Trophoblast cell (in vitro differentiated cells and primary cell): ENCODE measurements around the gene MYBBP1A.

Source experiments
- DNase-seq, 2 donors: peaks; one replicate each; pipeline ENCODE4 v3.0.0-alpha.2; 2016
- H2AFZ ChIP-seq: 2 replicates; pipeline ENCODE4 v1.6.1; 2013; ENCODE audit warnings: low read length, moderate library complexity, mild to moderate bottlenecking; ENCODE audit not compliant: insufficient read depth, poor library complexity
- H2AK5ac ChIP-seq: 2 replicates; pipeline ENCODE4 v1.6.1; 2013; ENCODE audit warnings: mild to moderate bottlenecking, low read length
- H2BK120ac ChIP-seq: 2 replicates; pipeline ENCODE4 v1.6.1; 2013; ENCODE audit warnings: low read length, mild to moderate bottlenecking, moderate library complexity; ENCODE audit not compliant: insufficient read depth, poor library complexity
- H2BK12ac ChIP-seq: 2 replicates; pipeline ENCODE4 v1.6.1; 2013; ENCODE audit warnings: mild to moderate bottlenecking, low read length, moderate library complexity
- H2BK5ac ChIP-seq: 2 replicates; pipeline ENCODE4 v1.6.1; 2013; ENCODE audit warnings: low read length, low read depth, moderate library complexity, mild to moderate bottlenecking; ENCODE audit not compliant: poor library complexity
- H3K14ac ChIP-seq: 2 replicates; pipeline ENCODE4 v1.6.1; 2013; ENCODE audit warnings: mild to moderate bottlenecking, low read length
- H3K18ac ChIP-seq: 2 replicates; pipeline ENCODE4 v1.6.1; 2013; ENCODE audit warnings: mild to moderate bottlenecking, low read length
- H3K23ac ChIP-seq: 2 replicates; pipeline ENCODE4 v1.6.1; 2013; ENCODE audit warnings: low read length
- H3K27ac ChIP-seq: 2 replicates; pipeline ENCODE4 v1.5.1; 2013; ENCODE audit warnings: low read depth, mild to moderate bottlenecking, inconsistent platforms, low read length, moderate library complexity
- H3K27me3 ChIP-seq: 2 replicates; pipeline ENCODE4 v1.6.1; 2013; ENCODE audit warnings: inconsistent platforms, mild to moderate bottlenecking, low read length, moderate library complexity; ENCODE audit not compliant: insufficient read depth
- H3K36me3 ChIP-seq, 2 experiments: 1 replicate in 1 of 2; 2 replicates in 1 of 2; pipeline ENCODE4 v1.6.1; 2013; ENCODE audit warnings: low read length in 2 of 2, mild to moderate bottlenecking in 2 of 2, moderate library complexity in 1 of 2; ENCODE audit not compliant: insufficient read depth in 2 of 2, control insufficient read depth in 1 of 2
- H3K4ac ChIP-seq: 2 replicates; pipeline ENCODE4 v1.6.1; 2013; ENCODE audit warnings: low read depth, mild to moderate bottlenecking, low read length, moderate library complexity
- H3K4me1 ChIP-seq, 2 experiments: 1 replicate in 1 of 2; 2 replicates in 1 of 2; pipeline ENCODE4 v1.6.1; 2013; ENCODE audit warnings: low read length in 2 of 2, mild to moderate bottlenecking in 2 of 2, moderate library complexity in 1 of 2; ENCODE audit not compliant: insufficient read depth in 2 of 2, control insufficient read depth in 1 of 2
- H3K4me2 ChIP-seq: 2 replicates; pipeline ENCODE4 v1.6.1; 2013; ENCODE audit warnings: inconsistent platforms, mild to moderate bottlenecking, low read length, moderate library complexity
- H3K4me3 ChIP-seq: 2 replicates; pipeline ENCODE4 v1.5.1; 2013; ENCODE audit warnings: mild to moderate bottlenecking, low read depth, low read length, inconsistent platforms
- H3K79me1 ChIP-seq: one replicate; pipeline ENCODE4 v1.6.1; 2013; ENCODE audit warnings: low read length
- H3K79me2 ChIP-seq: 2 replicates; pipeline ENCODE4 v1.6.1; 2013; ENCODE audit warnings: low read length, mild to moderate bottlenecking; ENCODE audit not compliant: control insufficient read depth, insufficient read depth, poor library complexity
- H3K9ac ChIP-seq: 2 replicates; pipeline ENCODE4 v1.6.1; 2013; ENCODE audit warnings: mild to moderate bottlenecking, low read length
- H3K9me3 ChIP-seq: 2 replicates; pipeline ENCODE4 v1.6.1; 2013; ENCODE audit warnings: low read depth, mild to moderate bottlenecking, control low read depth, inconsistent platforms, low read length; ENCODE audit not compliant: insufficient read depth
- H4K12ac ChIP-seq: 2 replicates; pipeline ENCODE4 v1.6.1; 2013; ENCODE audit warnings: low read depth, mild to moderate bottlenecking, low read length, moderate library complexity
- H4K8ac ChIP-seq: 2 replicates; pipeline ENCODE4 v1.6.1; 2013; ENCODE audit warnings: low read depth, mild to moderate bottlenecking, low read length, moderate library complexity
- H4K91ac ChIP-seq: one replicate; pipeline ENCODE4 v1.6.1; 2013; ENCODE audit warnings: low read depth, mild to moderate bottlenecking, low read length, moderate library complexity
- WGBS: extraction: QIAGEN DNeasy Blood & Tissue Kit; methylation state at CpG from one replicate; pipeline ENCODE4 v1.1.7; 2013; ENCODE audit warnings: missing lambda C conversion rate; ENCODE audit not compliant: insufficient read length, insufficient coverage; ENCODE audit errors: extremely low coverage; 5-methylcytosine and 5-hydroxymethylcytosine counted together

The MYBBP1A gene

DNA sequence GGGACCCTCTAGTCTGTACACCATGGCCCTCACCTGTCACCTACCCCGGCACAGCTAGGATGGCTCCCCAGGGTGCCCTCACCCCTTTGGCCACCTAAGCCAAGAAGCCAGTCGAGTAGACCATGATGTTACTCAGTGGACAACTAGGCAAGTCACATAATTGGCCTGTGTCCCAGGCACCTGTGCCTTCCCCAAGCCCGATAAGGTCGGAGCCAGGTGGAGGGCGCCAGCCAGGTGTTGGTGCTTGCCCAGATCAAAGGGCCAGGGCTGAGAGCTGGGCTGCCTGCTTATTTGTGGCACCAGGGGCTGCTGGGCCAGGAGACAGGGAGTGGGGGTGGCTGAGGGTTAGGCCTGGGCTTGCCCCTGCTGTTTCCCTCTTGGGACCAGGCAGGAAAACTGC is 39.7 kb downstream of the MYBBP1A start:
- Histone ChIP-seq H2BK12ac (peak overlapping the region; percentile 20), H3K9ac (no peak overlapping the region), H4K91ac (peak overlapping the region; percentile 99), H3K4me3 (no peak overlapping the region), H3K79me2 (peaks cover 27% of the 10 kb centered on the region), H3K23ac (no peak overlapping the region), H3K27ac (peak overlapping the region; percentile 8), H3K9me3 (no peaks in the 10 kb centered on the region), H3K4me1 (peaks cover 49 to 52% of the 10 kb centered on the region in 2 experiments), H4K8ac (peak overlapping the region; percentile 22), H3K4ac (peak overlapping the region; percentile 3), H2BK120ac (peak overlapping the region; percentile 16), H3K14ac (peak overlapping the region; percentile 16), H2BK5ac (peak overlapping the region; percentile 1), H3K36me3 (peaks cover 36 to 48% of the 10 kb centered on the region in 2 experiments), H3K4me2 (no peak overlapping the region), H3K18ac (peak overlapping the region; percentile 73), H3K27me3 (no peaks in the 10 kb centered on the region), H2AK5ac (peak overlapping the region; percentile 1), H2AFZ (no peak overlapping the region), H4K12ac (no peak overlapping the region), H3K79me1 (peaks cover 34% of the 10 kb centered on the region)
- peak; percentile 69 to 77 for DNase-seq
- WGBS = no CpG with 5 or more reads among the region's 5 CpGs

DNA sequence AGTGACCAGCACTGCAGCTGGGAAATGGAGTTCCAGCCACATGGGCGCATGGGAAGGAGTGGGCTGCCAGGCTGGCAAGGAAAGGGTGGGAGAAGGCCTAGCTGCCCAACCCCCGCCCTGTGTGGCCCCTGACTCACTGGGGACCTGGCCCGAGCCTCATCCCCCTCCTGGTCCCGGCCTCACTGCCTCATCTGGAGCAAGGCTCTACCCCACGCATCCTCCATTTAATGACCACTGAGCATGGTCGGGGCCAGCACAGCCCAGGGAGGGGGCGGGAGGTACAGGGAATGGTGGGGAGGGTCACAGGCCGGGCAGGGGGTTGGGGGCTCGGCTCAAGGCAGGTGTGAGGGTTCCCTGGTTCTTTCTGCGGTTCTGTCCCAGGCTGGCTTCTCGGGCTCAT is 40.4 kb downstream of the MYBBP1A start:
- no peak overlapping the region for H3K23ac ChIP-seq
- no CpG with 5 or more reads among the region's 11 CpGs for WGBS
- H3K14ac ChIP-seq = peak overlapping the region; percentile 93
- H3K18ac ChIP-seq = peak overlapping the region; percentile 92
- H2AK5ac ChIP-seq = peak overlapping the region; percentile 95
- H3K27ac ChIP-seq = peak overlapping the region; percentile 91
- peak overlapping the region; percentile 98 for H2BK12ac ChIP-seq
- peak overlapping the region; percentile 37 for H2BK5ac ChIP-seq
- no peaks in the 10 kb centered on the region for H3K9me3 ChIP-seq
- H3K79me1 ChIP-seq = peaks cover 36% of the 10 kb centered on the region
- no peaks in the 10 kb centered on the region for H3K27me3 ChIP-seq
- peak overlapping the region; percentile 42 for H3K4me2 ChIP-seq
- peak overlapping the region; percentile 27 for H2AFZ ChIP-seq
- H2BK120ac ChIP-seq = peak overlapping the region; percentile 92
- H4K91ac ChIP-seq = peak overlapping the region; percentile 99
- peak overlapping the region; percentile 8 for H3K9ac ChIP-seq
- no peak for DNase-seq
- no peak overlapping the region for H3K4me3 ChIP-seq
- H3K4ac ChIP-seq = peak overlapping the region; percentile 93
- peaks cover 54 to 59% of the 10 kb centered on the region in 2 experiments for H3K4me1 ChIP-seq
- H3K36me3 ChIP-seq = peaks cover 35 to 53% of the 10 kb centered on the region in 2 experiments
- H4K8ac ChIP-seq = peak overlapping the region; percentile 70
- H3K79me2 ChIP-seq = peaks cover 27% of the 10 kb centered on the region
- peak overlapping the region; percentile 20 for H4K12ac ChIP-seq

DNA sequence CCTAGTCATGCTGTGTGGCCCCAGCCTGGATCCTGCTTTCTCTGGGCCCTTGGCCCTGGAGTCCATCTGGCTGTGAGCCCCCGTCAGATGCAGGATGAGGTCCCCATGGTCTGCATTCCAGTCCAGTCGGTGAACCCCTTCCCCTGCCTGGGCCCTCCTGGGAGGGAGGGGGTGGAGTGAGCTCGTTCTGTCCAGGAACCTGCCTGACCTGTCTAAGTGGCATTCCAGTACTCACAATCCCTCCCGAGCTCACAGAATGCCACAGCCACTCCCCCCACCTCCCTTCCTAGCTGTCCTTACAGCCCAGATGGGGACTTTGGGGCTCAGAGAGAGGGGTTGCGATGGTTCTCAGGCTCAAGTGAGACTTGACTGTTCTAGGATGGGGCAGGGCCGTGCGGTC is 41.0 kb downstream of the MYBBP1A start:
- H3K36me3 ChIP-seq = peaks cover 36 to 52% of the 10 kb centered on the region in 2 experiments

DNA sequence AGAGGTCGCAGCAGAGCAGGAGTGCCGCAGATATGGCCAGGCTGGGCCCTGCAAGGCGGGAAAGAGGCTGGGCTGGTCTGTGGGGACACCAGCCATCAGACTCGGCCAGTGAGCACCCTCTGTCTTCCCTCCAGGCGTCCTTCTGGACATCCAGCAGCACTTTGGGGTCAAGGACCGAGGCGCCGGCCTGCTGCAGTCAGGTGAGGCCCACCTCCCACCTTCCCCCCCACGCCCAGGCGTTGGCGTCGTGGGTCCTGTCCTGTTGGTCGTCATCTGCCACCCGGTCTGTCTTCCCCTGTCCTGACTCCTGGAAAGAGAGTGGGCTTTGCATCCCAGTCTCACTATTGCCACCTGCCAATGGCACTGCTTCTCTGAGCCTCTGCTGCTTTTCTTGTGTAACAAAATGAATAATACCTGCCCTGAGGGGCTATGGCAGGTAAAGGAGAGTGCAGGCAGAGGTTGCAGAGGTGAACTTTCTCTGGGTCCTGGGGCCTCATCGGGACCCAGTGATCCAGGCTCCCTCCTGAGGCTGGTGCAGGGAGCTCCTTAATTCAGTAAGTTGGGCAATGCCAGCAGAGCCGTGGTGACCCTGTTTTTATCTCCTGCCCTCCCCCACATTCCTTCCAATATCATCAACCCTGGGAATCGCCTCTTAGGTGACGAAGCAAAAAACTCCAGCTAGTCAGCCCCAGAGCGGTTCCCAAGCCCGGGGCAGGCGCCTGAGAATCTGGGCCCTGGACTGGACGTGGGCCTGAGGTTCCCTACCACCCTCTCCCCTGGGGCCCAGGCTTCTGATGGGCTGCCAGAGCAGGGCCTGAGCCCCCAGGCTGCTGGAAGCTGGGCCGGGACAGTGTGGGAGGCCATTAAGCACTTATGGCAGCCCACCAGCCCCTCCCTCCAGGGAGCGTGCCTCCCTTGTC is 41.8 kb downstream of the MYBBP1A start:
- peak overlapping the region; percentile 91 for H3K27ac ChIP-seq
- H2BK5ac ChIP-seq = peak overlapping the region; percentile 74
- H3K23ac ChIP-seq = no peak overlapping the region
- no peak overlapping the region for H3K9ac ChIP-seq
- peak overlapping the region; percentile 55 for H2AK5ac ChIP-seq
- H2BK120ac ChIP-seq = peak overlapping the region; percentile 90
- peak overlapping the region; percentile 89 for H4K91ac ChIP-seq
- no peak overlapping the region for H3K4me3 ChIP-seq
- peak overlapping the region; percentile 51 for H2BK12ac ChIP-seq
- peak overlapping the region; percentile 84 for H3K14ac ChIP-seq
- peaks cover 34% of the 10 kb centered on the region for H3K79me2 ChIP-seq
- peak overlapping the region; percentile 35 for H3K4ac ChIP-seq
- peaks cover 34% of the 10 kb centered on the region for H3K79me1 ChIP-seq
- peak overlapping the region; percentile 9 for H3K4me2 ChIP-seq
- peak overlapping the region; percentile 57 for H4K8ac ChIP-seq
- peaks cover 64 to 68% of the 10 kb centered on the region in 2 experiments for H3K4me1 ChIP-seq
- H2AFZ ChIP-seq = peak overlapping the region; percentile 1
- H3K36me3 ChIP-seq = peaks cover 28 to 49% of the 10 kb centered on the region in 2 experiments
- WGBS = no CpG with 5 or more reads among the region's 24 CpGs
- H4K12ac ChIP-seq = peak overlapping the region; percentile 7
- no peaks in the 10 kb centered on the region for H3K9me3 ChIP-seq
- H3K18ac ChIP-seq = peak overlapping the region; percentile 49
- H3K27me3 ChIP-seq = no peaks in the 10 kb centered on the region
- peak; percentile 57 to 86 for DNase-seq

More for the DNA sequence above, 41.0 kb downstream of the MYBBP1A start:
- Histone ChIP-seq H2BK120ac (peak overlapping the region; percentile 92), H3K18ac (peak overlapping the region; percentile 92), H4K8ac (peak overlapping the region; percentile 70), H3K9me3 (no peaks in the 10 kb centered on the region), H2BK12ac (peak overlapping the region; percentile 98), H3K14ac (peak overlapping the region; percentile 93), H3K27ac (peak overlapping the region; percentile 91), H3K9ac (no peak overlapping the region), H3K23ac (no peak overlapping the region), H2AK5ac (peak overlapping the region; percentile 95), H3K4me3 (no peak overlapping the region), H3K27me3 (no peaks in the 10 kb centered on the region), H4K91ac (peak overlapping the region; percentile 99), H3K79me2 (peaks cover 30% of the 10 kb centered on the region), H3K79me1 (peaks cover 36% of the 10 kb centered on the region), H3K4me2 (peak overlapping the region; percentile 42), H3K4ac (peak overlapping the region; percentile 93), H2BK5ac (peak overlapping the region; percentile 74), H3K4me1 (peaks cover 60 to 61% of the 10 kb centered on the region in 2 experiments), H4K12ac (peak overlapping the region; percentile 7), H2AFZ (peak overlapping the region; percentile 1)
- DNase-seq = peak; percentile 74 to 81
- no CpG with 5 or more reads among the region's 7 CpGs for WGBS
